Parathyroid adenoma (tissue), 2 donors: ENCODE measurements around the gene KRT3.

ENCODE experiments used
- H2AFZ ChIP-seq: fragments of 300-600 bp; sonication (generic); one replicate; pipeline ENCODE4 v1.7.0; 2017; ENCODE audit warnings: antibody characterized with exemption, mild to moderate bottlenecking
- H3K27ac ChIP-seq: fragments of 300-600 bp; sonication (generic); one replicate; pipeline ENCODE4 v1.7.0; 2017
- H3K27me3 ChIP-seq: fragments of 300-600 bp; sonication (generic); one replicate; pipeline ENCODE4 v1.7.0; 2017; ENCODE audit warnings: low read length; ENCODE audit not compliant: control insufficient read depth, insufficient read depth
- H3K36me3 ChIP-seq: fragments of 300-600 bp; sonication (generic); one replicate; pipeline ENCODE4 v1.7.0; 2017; ENCODE audit warnings: low read length; ENCODE audit not compliant: control insufficient read depth, insufficient read depth
- H3K4me1 ChIP-seq: fragments of 300-600 bp; sonication (generic); one replicate; pipeline ENCODE4 v1.7.0; 2017; ENCODE audit warnings: control low read depth
- H3K4me2 ChIP-seq: fragments of 300-600 bp; sonication (generic); one replicate; pipeline ENCODE4 v1.7.0; 2017; ENCODE audit warnings: low read length
- H3K4me3 ChIP-seq: fragments of 300-600 bp; sonication (generic); one replicate; pipeline ENCODE4 v1.7.0; 2017; ENCODE audit warnings: low read depth, low read length
- H3K79me2 ChIP-seq: fragments of 300-600 bp; sonication (generic); one replicate; pipeline ENCODE4 v1.7.0; 2017; ENCODE audit warnings: control low read depth
- H3K9ac ChIP-seq: fragments of 300-600 bp; sonication (generic); one replicate; pipeline ENCODE4 v1.7.0; 2017; ENCODE audit warnings: mild to moderate bottlenecking
- H3K9me3 ChIP-seq: fragments of 300-600 bp; sonication (generic); one replicate; pipeline ENCODE4 v1.7.0; 2017; ENCODE audit warnings: low read length; ENCODE audit not compliant: control insufficient read depth
- CTCF ChIP-seq: fragments of 300-600 bp; sonication (generic); IDR thresholded peaks from one replicate; pipeline ENCODE4 v1.7.0; 2017; ENCODE audit warnings: antibody characterized with exemption, mild to moderate bottlenecking
- donor health status: primary hyperparathyroidism.

The KRT3 gene

GRCh38 chr12:52781399-52782082, 14.4 kb downstream of the KRT3 start:
- H3K4me3 ChIP-seq, result no peak overlapping the region
- no peak overlapping the region for H3K27ac ChIP-seq
- no peak overlapping the region for H3K9ac ChIP-seq
- no peak overlapping the region for H2AFZ ChIP-seq
- no peaks in the 10 kb centered on the region for H3K27me3 ChIP-seq
- no peak overlapping the region for H3K4me2 ChIP-seq
- no peaks in the 10 kb centered on the region for H3K4me1 ChIP-seq
- TF ChIP-seq CTCF, result no peak
- H3K9me3 ChIP-seq, result no peaks in the 10 kb centered on the region
- no peaks in the 10 kb centered on the region for H3K36me3 ChIP-seq
- no peaks in the 10 kb centered on the region for H3K79me2 ChIP-seq

GRCh38 chr12:52779914-52780313, 16.0 kb downstream of the KRT3 start:
- Histone ChIP-seq H3K27me3 (no peaks in the 10 kb centered on the region), H3K4me1 (no peaks in the 10 kb centered on the region), H3K4me3 (no peak overlapping the region), H3K79me2 (no peaks in the 10 kb centered on the region), H3K36me3 (no peaks in the 10 kb centered on the region), H2AFZ (no peak overlapping the region), H3K27ac (no peak overlapping the region), H3K9ac (no peak overlapping the region), H3K4me2 (no peak overlapping the region), H3K9me3 (no peaks in the 10 kb centered on the region)
- no peak for TF ChIP-seq CTCF

GRCh38 chr12:52778833-52779232, 17.1 kb downstream of the KRT3 start:
- Histone ChIP-seq H3K27me3 (no peaks in the 10 kb centered on the region), H3K4me3 (no peak overlapping the region), H3K4me2 (no peak overlapping the region), H3K36me3 (no peaks in the 10 kb centered on the region), H3K9ac (no peak overlapping the region), H3K27ac (no peak overlapping the region), H3K9me3 (no peaks in the 10 kb centered on the region), H2AFZ (no peak overlapping the region), H3K4me1 (no peaks in the 10 kb centered on the region), H3K79me2 (no peaks in the 10 kb centered on the region)
- no peak for TF ChIP-seq CTCF

- Histone ChIP-seq H3K9me3 (no peaks in the 10 kb centered on the region), H3K9ac (no peak overlapping the region), H3K36me3 (no peaks in the 10 kb centered on the region), H3K27me3 (no peaks in the 10 kb centered on the region), H3K79me2 (no peaks in the 10 kb centered on the region), H3K4me3 (no peak overlapping the region), H3K4me2 (no peak overlapping the region), H3K4me1 (no peaks in the 10 kb centered on the region), H3K27ac (no peak overlapping the region), H2AFZ (no peak overlapping the region)
- TF ChIP-seq CTCF, result no peak
These were observed 18.4 kb downstream of the KRT3 start for GRCh38 chr12:52777566-52777965.

GRCh38 chr12:52776913-52777395, 19.0 kb downstream of the KRT3 start, which contains the start of gene KRT76:
TSS of gene KRT76 (minus strand) at chr12:52777345. CDS start at chr12:52777291, 54 bp downstream.
- Histone ChIP-seq H3K36me3 (no peaks in the 10 kb centered on the region), H3K4me2 (no peak within 1 kb of the TSS), H2AFZ (no peak within 1 kb of the TSS), H3K4me1 (no peaks in the 10 kb centered on the region), H3K4me3 (no peak within 1 kb of the TSS), H3K27ac (no peak within 1 kb of the TSS), H3K27me3 (no peaks in the 10 kb centered on the region), H3K9me3 (no peaks in the 10 kb centered on the region), H3K9ac (no peak within 1 kb of the TSS), H3K79me2 (no peaks in the 10 kb centered on the region)
- TF ChIP-seq CTCF, result no peak
